SK-N-SH (cell line): ENCODE data around the gene CKS1B. TPM values are rescaled to one million over a fixed set of nuclear protein-coding genes. Genes with fewer than 3 reads are reported as not detected.

ENCODE experiments used
- CTCF ChIA-PET: fragments of 300-600, 350-600 bp; formaldehyde crosslinking; extraction: SDS; loops from one replicate; lab custom pipeline; 2021; lab: Yijun Ruan, JAX
- POLR2A ChIA-PET: fragments of 350-600 bp; sonication (Branson Sonifier 250); formaldehyde crosslinking; extraction: SDS; loops from one replicate; lab custom pipeline; 2020; ENCODE audit warnings: antibody characterized with exemption, inconsistent platforms; lab: Yijun Ruan, JAX
- DNase-seq: peaks from one replicate; pipeline ENCODE4 v3.0.0; 2012
- H2AFZ ChIP-seq: fragments of 200-600 bp; sonication (generic); 2 replicates; pipeline ENCODE4 v1.8.1; 2016; ENCODE audit warnings: antibody characterized with exemption, mild to moderate bottlenecking, low read depth
- H3F3A ChIP-seq: fragments of 200-600 bp; sonication (generic); replicated peaks from 2 replicates; pipeline ENCODE3; 2016; ENCODE audit warnings: antibody characterized with exemption, mild to moderate bottlenecking; ENCODE audit not compliant: insufficient read depth
- H3K27ac ChIP-seq, 2 experiments: fragments of 200-500 bp in 1 of 2; fragments of 200-600 bp in 1 of 2; sonication (Bioruptor generic) in 1 of 2; sonication (generic), shearing (Covaris generic) in 1 of 2; 2 replicates each; pipeline versions ENCODE4 v1.5.1 to v1.6.1; 2014 to 2016; ENCODE audit warnings: low read depth in 2 of 2, inconsistent platforms in 1 of 2, low read length in 1 of 2, mild to moderate bottlenecking in 1 of 2, mixed read lengths in 1 of 2
- H3K27me3 ChIP-seq: fragments of 200-600 bp; sonication (generic), shearing (Covaris generic); 2 replicates; pipeline ENCODE4 v1.6.1; 2016; ENCODE audit warnings: mixed run types; ENCODE audit not compliant: insufficient read depth
- H3K36me3 ChIP-seq, 2 experiments: fragments of 200-500 bp in 1 of 2; fragments of 200-600 bp in 1 of 2; sonication (Bioruptor generic) in 1 of 2; sonication (generic) in 1 of 2; replicated peaks in 1 of 2; 2 replicates each; pipeline versions ENCODE3 to v1.5.1; 2014 to 2016; ENCODE audit warnings: low read length in 1 of 2, mild to moderate bottlenecking in 1 of 2; ENCODE audit not compliant: insufficient read depth in 2 of 2, control insufficient read depth in 1 of 2
- H3K4me1 ChIP-seq, 2 experiments: fragments of 200-500 bp in 1 of 2; fragments of 200-600 bp in 1 of 2; sonication (Bioruptor generic) in 1 of 2; sonication (generic), shearing (Covaris generic) in 1 of 2; 2 replicates each; pipeline versions ENCODE4 v1.5.1 to v1.6.1; 2014 to 2016; ENCODE audit warnings: low read depth in 1 of 2, low read length in 1 of 2, mixed run types in 1 of 2; ENCODE audit not compliant: insufficient read depth in 2 of 2, control insufficient read depth in 1 of 2
- H3K4me2 ChIP-seq: fragments of 200-600 bp; sonication (generic), shearing (Covaris generic); 2 replicates; pipeline ENCODE4 v1.6.1; 2017; ENCODE audit warnings: mixed run types
- H3K4me3 ChIP-seq, 2 experiments: fragments of 200-500 bp in 1 of 2; fragments of 200-600 bp in 1 of 2; sonication (Bioruptor generic) in 1 of 2; sonication (generic), shearing (Covaris generic) in 1 of 2; 2 replicates each; pipeline versions ENCODE4 v1.5.1 to v1.8.1; 2014 to 2016; ENCODE audit warnings: low read depth in 2 of 2, inconsistent platforms in 1 of 2, low read length in 1 of 2, mild to moderate bottlenecking in 1 of 2, mixed read lengths in 1 of 2, moderate library complexity in 1 of 2
- H3K79me2 ChIP-seq: fragments of 200-600 bp; sonication (generic); 2 replicates; pipeline ENCODE4 v1.8.1; 2017; ENCODE audit warnings: mild to moderate bottlenecking; ENCODE audit not compliant: insufficient read depth
- H3K9ac ChIP-seq: fragments of 200-600 bp; sonication (generic); 2 replicates; pipeline ENCODE4 v1.6.1; 2017; ENCODE audit warnings: mixed run types
- H3K9me2 ChIP-seq: fragments of 200-600 bp; sonication (generic); 2 replicates; pipeline ENCODE4 v1.6.1; 2017; ENCODE audit warnings: mixed run types
- H3K9me3 ChIP-seq: fragments of 200-600 bp; sonication (generic); 2 replicates; pipeline ENCODE4 v1.6.1; 2017; ENCODE audit warnings: mixed run types, mild to moderate bottlenecking, moderate library complexity
- H4K20me1 ChIP-seq: fragments of 200-600 bp; sonication (generic); 2 replicates; pipeline ENCODE4 v1.6.1; 2017; ENCODE audit warnings: mild to moderate bottlenecking, mixed run types; ENCODE audit not compliant: insufficient read depth
- CHD2 ChIP-seq: fragments of 150-350 bp; IDR thresholded peaks from 2 replicates; pipeline ENCODE4 v1.6.1; 2018; ENCODE audit warnings: low read length; ENCODE audit not compliant: partially characterized antibody
- ELF1 ChIP-seq: IDR thresholded peaks from 2 replicates; pipeline ENCODE4 v1.4.0; 2012
- EP300 ChIP-seq, 2 experiments: IDR thresholded peaks; 2 replicates each; pipeline versions ENCODE4 v1.4.0 to v1.6.1; 2012; ENCODE audit warnings: borderline replicate concordance in 1 of 2, low read depth in 1 of 2, low read length in 1 of 2
- EZH2phosphoT487 ChIP-seq: fragments of 200-600 bp; sonication (generic); IDR thresholded peaks from 2 replicates; pipeline ENCODE4 v1.6.1; 2017; ENCODE audit warnings: low read depth, mixed run types, mild to moderate bottlenecking, antibody characterized with exemption, moderate library complexity, borderline replicate concordance
- FOSL2 ChIP-seq: IDR thresholded peaks from 2 replicates; pipeline ENCODE4 v1.4.0; 2012; ENCODE audit warnings: low read depth, mild to moderate bottlenecking, moderate library complexity, borderline replicate concordance
- FOXM1 ChIP-seq: IDR thresholded peaks from 2 replicates; pipeline ENCODE4 v1.4.0; 2012; ENCODE audit warnings: low read depth, mild to moderate bottlenecking
- GABPA ChIP-seq: IDR thresholded peaks from 2 replicates; pipeline ENCODE4 v1.4.0; 2012; ENCODE audit warnings: low read depth, mild to moderate bottlenecking
- GATA2 ChIP-seq: sonication (generic); formaldehyde crosslinking; IDR thresholded peaks from 2 replicates; pipeline ENCODE4 v1.5.0; 2020; ENCODE audit warnings: mild to moderate bottlenecking, missing genetic modification reagents
- JUND ChIP-seq: IDR thresholded peaks from 2 replicates; pipeline ENCODE4 v1.4.0; 2012
- MEF2A ChIP-seq: IDR thresholded peaks from 2 replicates; pipeline ENCODE4 v1.4.0; 2012; ENCODE audit warnings: low read depth, borderline replicate concordance
- MXI1 ChIP-seq: IDR thresholded peaks from 2 replicates; pipeline ENCODE4 v1.6.1; 2012; ENCODE audit warnings: mild to moderate bottlenecking, low read depth, low read length, improper control_type of control experiment
- NFIC ChIP-seq: IDR thresholded peaks from 2 replicates; pipeline ENCODE4 v1.4.0; 2012; ENCODE audit warnings: borderline replicate concordance
- NRF1 ChIP-seq: IDR thresholded peaks from 2 replicates; pipeline ENCODE4 v1.6.1; 2012; ENCODE audit warnings: low read depth, mild to moderate bottlenecking, low read length
- POLR2AphosphoS5 ChIP-seq: IDR thresholded peaks from 2 replicates; pipeline ENCODE4 v1.6.1; 2012; ENCODE audit warnings: low read depth, low read length
- RAD21 ChIP-seq: IDR thresholded peaks from 2 replicates; pipeline ENCODE4 v1.6.1; 2012; ENCODE audit warnings: mild to moderate bottlenecking, low read length
- RCOR1 ChIP-seq: fragments of 150-350 bp; IDR thresholded peaks from 2 replicates; pipeline ENCODE4 v1.6.1; 2017; ENCODE audit warnings: antibody characterized with exemption, low read length
- RFX5 ChIP-seq: IDR thresholded peaks from 2 replicates; pipeline ENCODE4 v1.6.1; 2012; ENCODE audit warnings: mild to moderate bottlenecking, improper control_type of control experiment, low read length
- RXRA ChIP-seq: IDR thresholded peaks from 2 replicates; pipeline ENCODE4 v1.4.0; 2012; ENCODE audit warnings: low read depth, mild to moderate bottlenecking, borderline replicate concordance
- SMC3 ChIP-seq: IDR thresholded peaks from 2 replicates; pipeline ENCODE4 v1.6.1; 2012; ENCODE audit warnings: low read depth, low read length, improper control_type of control experiment
- TAF1 ChIP-seq: IDR thresholded peaks from 2 replicates; pipeline ENCODE4 v1.6.1; 2012; ENCODE audit warnings: low read depth, mild to moderate bottlenecking, low read length, moderate library complexity, borderline replicate concordance
- TCF12 ChIP-seq: IDR thresholded peaks from 2 replicates; pipeline ENCODE4 v1.4.0; 2012
- TEAD4 ChIP-seq: IDR thresholded peaks from 2 replicates; pipeline ENCODE4 v1.4.0; 2012; ENCODE audit warnings: mild to moderate bottlenecking, borderline replicate concordance; ENCODE audit not compliant: insufficient read depth
- YY1 ChIP-seq: IDR thresholded peaks from 2 replicates; pipeline ENCODE4 v1.4.0; 2012; ENCODE audit warnings: low read depth, mild to moderate bottlenecking
- WGBS: methylation state at CpG from one replicate; pipeline ENCODE4 v1.1.6; 2017; ENCODE audit warnings: low lambda C conversion rate; 5-methylcytosine and 5-hydroxymethylcytosine counted together
- polyA plus RNA-seq, 3 experiments: library from polyadenylated mRNA; depleted of rRNA; stranded (reverse); fragments of >200 nt; gene quantifications; 2 replicates each; pipeline ENCODE4 v1.2.3, GENCODE V29; 2012
- TF ChIP-seq, protein P1 (sequence below): IDR thresholded peaks from 2 replicates; pipeline ENCODE4 v1.4.0; 2012; ENCODE audit warnings: low read depth
- TF ChIP-seq, protein P2 (sequence below): IDR thresholded peaks from 2 replicates; pipeline ENCODE4; 2012
- TF ChIP-seq, protein P3 (sequence below): IDR thresholded peaks from 2 replicates; pipeline ENCODE4 v1.4.0; 2012; ENCODE audit warnings: low read depth, borderline replicate concordance
- TF ChIP-seq, protein P4 (sequence below): IDR thresholded peaks from 2 replicates; pipeline ENCODE4 v1.6.1; 2012; ENCODE audit warnings: mild to moderate bottlenecking, low read depth, low read length, moderate library complexity
- TF ChIP-seq, protein P5 (sequence below): IDR thresholded peaks from 2 replicates; pipeline ENCODE4 v1.4.0; 2012; ENCODE audit warnings: low read depth, borderline replicate concordance

The CKS1B gene
- polyA plus RNA-seq, 1 of the 3 experiments (the other 2 are of a cell fraction), result 308 TPM

DNA sequence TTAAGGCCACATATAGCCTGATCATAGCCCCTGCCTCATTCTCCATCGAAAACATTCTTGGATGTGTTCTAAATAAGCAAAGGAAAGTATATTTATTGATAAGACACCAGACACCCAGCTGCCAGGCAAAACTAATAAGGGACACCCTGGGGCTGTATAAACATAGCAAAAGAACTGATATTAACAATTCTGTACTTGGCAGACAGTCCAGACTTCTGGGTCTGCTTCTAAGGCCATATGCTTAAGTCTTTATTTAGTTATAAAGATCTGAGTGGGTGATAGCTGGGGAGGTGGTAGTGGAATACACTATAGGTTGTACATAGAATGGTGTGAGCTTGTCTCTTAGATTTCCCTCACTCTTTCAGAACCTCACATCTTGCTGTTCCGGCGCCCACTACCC lies 3.9 kb downstream of the CKS1B start:
- no peaks in the 10 kb centered on the region for H3K27me3 ChIP-seq
- WGBS, result 72% methylated on average over 3 of the region's 3 CpGs
- no peak overlapping the region for H3K9ac ChIP-seq
- ChIA-PET CTCF (interaction anchor here (0.9 to 37.5 kb wide), 6 partner anchors 17 to 83 kb away, joined by 3 to 640 read pairs (median 5); partner anchors contain the start of genes ADAM15, LENEP, PYGO2 and ZBTB7B), POLR2A (interaction anchor here (1.2 to 2.8 kb wide), 8 partner anchors 8 to 73 kb away, joined by 3 to 25 read pairs (median 4); partner anchors contain the start of genes ADAM15, LENEP, PBXIP1 and PYGO2)
- peak overlapping the region; percentile 99 to 100; a peak in 3 of 4 replicates for H3K27ac ChIP-seq
- DNase-seq, result no peak
- peaks cover 21% of the 10 kb centered on the region for H3F3A ChIP-seq
- H2AFZ ChIP-seq, result no peak overlapping the region
- no peaks in the 10 kb centered on the region for H4K20me1 ChIP-seq
- no peak overlapping the region for H3K4me3 ChIP-seq
- H3K9me3 ChIP-seq, result no peaks in the 10 kb centered on the region
- H3K79me2 ChIP-seq, result peaks cover 73% of the 10 kb centered on the region
- H3K36me3 ChIP-seq, result peaks cover 7 to 10% of the 10 kb centered on the region in 2 experiments
- no peak overlapping the region for H3K4me2 ChIP-seq
- no peaks in the 10 kb centered on the region for H3K9me2 ChIP-seq
- peaks cover 17 to 35% of the 10 kb centered on the region in 2 experiments; a peak in 3 of 4 replicates for H3K4me1 ChIP-seq
- TF ChIP-seq CHD2, result peak; percentile 69
- TF ChIP-seq, protein P1, sequence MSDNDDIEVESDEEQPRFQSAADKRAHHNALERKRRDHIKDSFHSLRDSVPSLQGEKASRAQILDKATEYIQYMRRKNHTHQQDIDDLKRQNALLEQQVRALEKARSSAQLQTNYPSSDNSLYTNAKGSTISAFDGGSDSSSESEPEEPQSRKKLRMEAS, result no peak
- TF ChIP-seq YY1, result no peak
- no peak for TF ChIP-seq POLR2AphosphoS5
- peak in 1 of 2 experiments; percentile 99; a peak in 2 of 4 replicates for TF ChIP-seq EP300 (IDR thresholded peaks at IDR 0.05; ENCODE audit: borderline replicate concordance in 1 of 2, low read depth in 1 of 2, low read length in 1 of 2)
- TF ChIP-seq MEF2A, result no peak
- TF ChIP-seq NRF1, result no peak
- no peak for TF ChIP-seq NFIC
- no peak for TF ChIP-seq JUND
- TF ChIP-seq, protein P2, sequence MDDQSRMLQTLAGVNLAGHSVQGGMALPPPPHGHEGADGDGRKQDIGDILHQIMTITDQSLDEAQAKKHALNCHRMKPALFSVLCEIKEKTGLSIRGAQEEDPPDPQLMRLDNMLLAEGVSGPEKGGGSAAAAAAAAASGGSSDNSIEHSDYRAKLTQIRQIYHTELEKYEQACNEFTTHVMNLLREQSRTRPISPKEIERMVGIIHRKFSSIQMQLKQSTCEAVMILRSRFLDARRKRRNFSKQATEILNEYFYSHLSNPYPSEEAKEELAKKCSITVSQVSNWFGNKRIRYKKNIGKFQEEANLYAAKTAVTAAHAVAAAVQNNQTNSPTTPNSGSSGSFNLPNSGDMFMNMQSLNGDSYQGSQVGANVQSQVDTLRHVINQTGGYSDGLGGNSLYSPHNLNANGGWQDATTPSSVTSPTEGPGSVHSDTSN, result no peak
- no peak for TF ChIP-seq RFX5
- no peak for TF ChIP-seq GABPA
- TF ChIP-seq, protein P3, sequence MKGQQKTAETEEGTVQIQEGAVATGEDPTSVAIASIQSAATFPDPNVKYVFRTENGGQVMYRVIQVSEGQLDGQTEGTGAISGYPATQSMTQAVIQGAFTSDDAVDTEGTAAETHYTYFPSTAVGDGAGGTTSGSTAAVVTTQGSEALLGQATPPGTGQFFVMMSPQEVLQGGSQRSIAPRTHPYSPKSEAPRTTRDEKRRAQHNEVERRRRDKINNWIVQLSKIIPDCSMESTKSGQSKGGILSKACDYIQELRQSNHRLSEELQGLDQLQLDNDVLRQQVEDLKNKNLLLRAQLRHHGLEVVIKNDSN, result no peak
- TF ChIP-seq TAF1, result no peak
- TF ChIP-seq, protein P4, sequence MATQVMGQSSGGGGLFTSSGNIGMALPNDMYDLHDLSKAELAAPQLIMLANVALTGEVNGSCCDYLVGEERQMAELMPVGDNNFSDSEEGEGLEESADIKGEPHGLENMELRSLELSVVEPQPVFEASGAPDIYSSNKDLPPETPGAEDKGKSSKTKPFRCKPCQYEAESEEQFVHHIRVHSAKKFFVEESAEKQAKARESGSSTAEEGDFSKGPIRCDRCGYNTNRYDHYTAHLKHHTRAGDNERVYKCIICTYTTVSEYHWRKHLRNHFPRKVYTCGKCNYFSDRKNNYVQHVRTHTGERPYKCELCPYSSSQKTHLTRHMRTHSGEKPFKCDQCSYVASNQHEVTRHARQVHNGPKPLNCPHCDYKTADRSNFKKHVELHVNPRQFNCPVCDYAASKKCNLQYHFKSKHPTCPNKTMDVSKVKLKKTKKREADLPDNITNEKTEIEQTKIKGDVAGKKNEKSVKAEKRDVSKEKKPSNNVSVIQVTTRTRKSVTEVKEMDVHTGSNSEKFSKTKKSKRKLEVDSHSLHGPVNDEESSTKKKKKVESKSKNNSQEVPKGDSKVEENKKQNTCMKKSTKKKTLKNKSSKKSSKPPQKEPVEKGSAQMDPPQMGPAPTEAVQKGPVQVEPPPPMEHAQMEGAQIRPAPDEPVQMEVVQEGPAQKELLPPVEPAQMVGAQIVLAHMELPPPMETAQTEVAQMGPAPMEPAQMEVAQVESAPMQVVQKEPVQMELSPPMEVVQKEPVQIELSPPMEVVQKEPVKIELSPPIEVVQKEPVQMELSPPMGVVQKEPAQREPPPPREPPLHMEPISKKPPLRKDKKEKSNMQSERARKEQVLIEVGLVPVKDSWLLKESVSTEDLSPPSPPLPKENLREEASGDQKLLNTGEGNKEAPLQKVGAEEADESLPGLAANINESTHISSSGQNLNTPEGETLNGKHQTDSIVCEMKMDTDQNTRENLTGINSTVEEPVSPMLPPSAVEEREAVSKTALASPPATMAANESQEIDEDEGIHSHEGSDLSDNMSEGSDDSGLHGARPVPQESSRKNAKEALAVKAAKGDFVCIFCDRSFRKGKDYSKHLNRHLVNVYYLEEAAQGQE, result no peak
- no peak for TF ChIP-seq ELF1
- peak; percentile 55 for TF ChIP-seq TCF12
- 0 out of 2 replicates have a peak, but pooled peaks have one; percentile 27 for TF ChIP-seq TEAD4
- TF ChIP-seq MXI1, result peak; percentile 44; the same call in 1 of the 2 replicates
- no peak for TF ChIP-seq FOXM1
- TF ChIP-seq FOSL2, result no peak
- TF ChIP-seq, protein P5, sequence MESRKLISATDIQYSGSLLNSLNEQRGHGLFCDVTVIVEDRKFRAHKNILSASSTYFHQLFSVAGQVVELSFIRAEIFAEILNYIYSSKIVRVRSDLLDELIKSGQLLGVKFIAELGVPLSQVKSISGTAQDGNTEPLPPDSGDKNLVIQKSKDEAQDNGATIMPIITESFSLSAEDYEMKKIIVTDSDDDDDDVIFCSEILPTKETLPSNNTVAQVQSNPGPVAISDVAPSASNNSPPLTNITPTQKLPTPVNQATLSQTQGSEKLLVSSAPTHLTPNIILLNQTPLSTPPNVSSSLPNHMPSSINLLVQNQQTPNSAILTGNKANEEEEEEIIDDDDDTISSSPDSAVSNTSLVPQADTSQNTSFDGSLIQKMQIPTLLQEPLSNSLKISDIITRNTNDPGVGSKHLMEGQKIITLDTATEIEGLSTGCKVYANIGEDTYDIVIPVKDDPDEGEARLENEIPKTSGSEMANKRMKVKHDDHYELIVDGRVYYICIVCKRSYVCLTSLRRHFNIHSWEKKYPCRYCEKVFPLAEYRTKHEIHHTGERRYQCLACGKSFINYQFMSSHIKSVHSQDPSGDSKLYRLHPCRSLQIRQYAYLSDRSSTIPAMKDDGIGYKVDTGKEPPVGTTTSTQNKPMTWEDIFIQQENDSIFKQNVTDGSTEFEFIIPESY, result no peak
- TF ChIP-seq RXRA, result no peak
- no peak for TF ChIP-seq EZH2phosphoT487
- TF ChIP-seq RAD21, result no peak
- peak; percentile 91 for TF ChIP-seq GATA2 (CRISPR knock-in tag)
- peak; percentile 94 for TF ChIP-seq RCOR1
- TF ChIP-seq SMC3, result no peak
